PC-3 (cell line): ENCODE measurements around the gene MID1. TPM values are rescaled to one million over a fixed set of nuclear protein-coding genes. Genes with fewer than 3 reads are reported as not detected.

ENCODE experiments used
- ATAC-seq: fragments of 200-7000 bp; cut with Tn5 transposase; 2 replicates; pipeline ENCODE4 v1.9.1; 2020; ENCODE audit warnings: mild to moderate bottlenecking, moderate library complexity
- BruUV-seq: library from RNA; stranded (reverse); fragments of 400-500 nt; replicated peaks from 2 replicates; lab custom pipeline; 2021; lab: Mats Ljungman, UMichigan
- CTCF ChIA-PET: fragments of 300-600 bp; sonication (Branson Sonifier 250); formaldehyde crosslinking; loops from one replicate; lab custom pipeline; 2022; ENCODE audit warnings: antibody characterized with exemption; lab: Charles Lee
- POLR2A ChIA-PET: fragments of 300-600 bp; sonication (Branson Sonifier 250); formaldehyde crosslinking; loops from one replicate; lab custom pipeline; 2022; ENCODE audit warnings: antibody characterized with exemption; ENCODE audit not compliant: unreplicated experiment; lab: Charles Lee
- DNase-seq: peaks from one replicate; pipeline ENCODE4 v3.0.0-alpha.2; 2015
- H2AFZ ChIP-seq: fragments of 300-600 bp; sonication (generic); 2 replicates; pipeline ENCODE4 v1.6.0; 2016; ENCODE audit warnings: antibody characterized with exemption, low read length
- H3F3A ChIP-seq: fragments of 300-600 bp; sonication (generic); one replicate; pipeline ENCODE4 v1.6.0; 2017; ENCODE audit warnings: antibody characterized with exemption, low read length, control low read depth, mild to moderate bottlenecking; ENCODE audit not compliant: unreplicated experiment
- H3K27ac ChIP-seq: fragments of 300-600 bp; sonication (generic); 2 replicates; pipeline ENCODE4 v1.5.1; 2016; ENCODE audit warnings: mild to moderate bottlenecking, low read length
- H3K27me3 ChIP-seq: fragments of 300-600 bp; sonication (generic); 2 replicates; pipeline ENCODE4 v1.6.1; 2016; ENCODE audit warnings: low read length, mixed read lengths
- H3K36me3 ChIP-seq: fragments of 300-600 bp; sonication (generic); 2 replicates; pipeline ENCODE4 v1.6.1; 2016; ENCODE audit warnings: low read depth, mixed run types, low read length, mixed read lengths
- H3K4me1 ChIP-seq: fragments of 300-600 bp; sonication (generic); 2 replicates; pipeline ENCODE4 v1.5.1; 2016; ENCODE audit warnings: low read length; ENCODE audit not compliant: insufficient read depth
- H3K4me2 ChIP-seq: fragments of 300-600 bp; sonication (generic); 2 replicates; pipeline ENCODE4 v1.6.0; 2016; ENCODE audit warnings: low read length
- H3K4me3 ChIP-seq: fragments of 300-600 bp; sonication (generic); 2 replicates; pipeline ENCODE4 v1.5.1; 2016; ENCODE audit warnings: mild to moderate bottlenecking, low read length, mixed read lengths
- H3K79me2 ChIP-seq: fragments of 300-600 bp; sonication (generic); 2 replicates; pipeline ENCODE4 v1.6.1; 2017; ENCODE audit warnings: low read length, mixed read lengths
- H3K9ac ChIP-seq: fragments of 300-600 bp; sonication (generic); 2 replicates; pipeline ENCODE4 v1.6.0; 2016; ENCODE audit warnings: mild to moderate bottlenecking, low read length
- H3K9me2 ChIP-seq: fragments of 300-600 bp; sonication (generic); replicated peaks from 2 replicates; pipeline ENCODE4 v1.6.1; 2016; ENCODE audit warnings: mixed run types, low read length, mixed read lengths
- H3K9me3 ChIP-seq: fragments of 300-600 bp; sonication (generic); 2 replicates; pipeline ENCODE4 v1.6.1; 2016; ENCODE audit warnings: low read length, mixed read lengths
- H4K20me1 ChIP-seq: fragments of 300-600 bp; sonication (generic); 2 replicates; pipeline ENCODE4 v1.6.1; 2016; ENCODE audit warnings: low read length, mixed read lengths
- EZH2 ChIP-seq: fragments of 300-600 bp; sonication (generic); IDR thresholded peaks from one replicate; pipeline ENCODE4 v1.6.1; 2017; ENCODE audit warnings: antibody characterized with exemption, mild to moderate bottlenecking, low read length; ENCODE audit not compliant: unreplicated experiment
- EZH2phosphoT487 ChIP-seq: fragments of 300-600 bp; sonication (generic); IDR thresholded peaks from 2 replicates; pipeline ENCODE4 v1.6.1; 2018; ENCODE audit warnings: mild to moderate bottlenecking, antibody characterized with exemption, low read length, borderline replicate concordance
- intact Hi-C: fragments of 100-400 bp; cut with micrococcal nuclease; formaldehyde crosslinking; loops from 2 replicates; pipeline ENCODE4 v1.9.0; 2023
- total RNA-seq: library from RNA; depleted of rRNA; stranded (reverse); fragments of >200 nt; gene quantifications from 2 replicates; pipeline ENCODE4 v1.2.3, GENCODE V29; 2014
- TF ChIP-seq, protein P1 (sequence below): fragments of 300-600 bp; sonication (generic); conservative IDR thresholded peaks from 2 replicates; pipeline ENCODE4 v1.5.1; 2017; ENCODE audit warnings: antibody characterized with exemption, low read depth, mild to moderate bottlenecking, low read length

Gene MID1
- total RNA-seq, 1 experiment from 2014 or later, result 21.9 TPM

GRCh38 chrX:10414862-10415261, 205.5 kb downstream of the MID1 start:
- Histone ChIP-seq H3K4me2 (peak overlapping the region; percentile 34), H3K36me3 (no peaks in the 10 kb centered on the region)

GRCh38 chrX:10414156-10414824, 206.1 kb downstream of the MID1 start:
- Histone ChIP-seq H3F3A (no peaks in the 10 kb centered on the region), H3K4me3 (no peak overlapping the region), H2AFZ (no peak overlapping the region), H3K4me1 (peaks cover 21% of the 10 kb centered on the region), H3K9me2 (no peaks in the 10 kb centered on the region), H3K4me2 (peak overlapping the region; percentile 34; the same call in 1 of the 2 replicates), H3K79me2 (no peaks in the 10 kb centered on the region), H4K20me1 (no peaks in the 10 kb centered on the region), H3K27me3 (no peaks in the 10 kb centered on the region), H3K9me3 (no peaks in the 10 kb centered on the region), H3K9ac (no peak overlapping the region), H3K27ac (no peak overlapping the region), H3K36me3 (no peaks in the 10 kb centered on the region)
- DNase-seq, result no peak
- CTCF ChIA-PET, result no interaction called here
- POLR2A ChIA-PET, result no interaction called here
- no TSS peak for BruUV-seq
- ATAC-seq, result no peak
- TF ChIP-seq EZH2, result no peak
- TF ChIP-seq, protein P1, sequence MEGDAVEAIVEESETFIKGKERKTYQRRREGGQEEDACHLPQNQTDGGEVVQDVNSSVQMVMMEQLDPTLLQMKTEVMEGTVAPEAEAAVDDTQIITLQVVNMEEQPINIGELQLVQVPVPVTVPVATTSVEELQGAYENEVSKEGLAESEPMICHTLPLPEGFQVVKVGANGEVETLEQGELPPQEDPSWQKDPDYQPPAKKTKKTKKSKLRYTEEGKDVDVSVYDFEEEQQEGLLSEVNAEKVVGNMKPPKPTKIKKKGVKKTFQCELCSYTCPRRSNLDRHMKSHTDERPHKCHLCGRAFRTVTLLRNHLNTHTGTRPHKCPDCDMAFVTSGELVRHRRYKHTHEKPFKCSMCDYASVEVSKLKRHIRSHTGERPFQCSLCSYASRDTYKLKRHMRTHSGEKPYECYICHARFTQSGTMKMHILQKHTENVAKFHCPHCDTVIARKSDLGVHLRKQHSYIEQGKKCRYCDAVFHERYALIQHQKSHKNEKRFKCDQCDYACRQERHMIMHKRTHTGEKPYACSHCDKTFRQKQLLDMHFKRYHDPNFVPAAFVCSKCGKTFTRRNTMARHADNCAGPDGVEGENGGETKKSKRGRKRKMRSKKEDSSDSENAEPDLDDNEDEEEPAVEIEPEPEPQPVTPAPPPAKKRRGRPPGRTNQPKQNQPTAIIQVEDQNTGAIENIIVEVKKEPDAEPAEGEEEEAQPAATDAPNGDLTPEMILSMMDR, result no peak
- TF ChIP-seq EZH2phosphoT487, result no peak
- intact Hi-C loops, result no loop called here

More at GRCh38 chrX:10414862-10415261, 205.5 kb downstream of the MID1 start:
- POLR2A ChIA-PET, result no interaction called here
- Histone ChIP-seq H4K20me1 (no peaks in the 10 kb centered on the region), H3K9me3 (no peaks in the 10 kb centered on the region), H3K4me3 (no peak overlapping the region), H3K9me2 (no peaks in the 10 kb centered on the region), H3K4me1 (peaks cover 21% of the 10 kb centered on the region), H3F3A (no peaks in the 10 kb centered on the region), H2AFZ (no peak overlapping the region), H3K27me3 (no peaks in the 10 kb centered on the region), H3K9ac (no peak overlapping the region), H3K79me2 (no peaks in the 10 kb centered on the region), H3K27ac (no peak overlapping the region)
- DNase-seq (peak; percentile 40), ATAC-seq (peak; percentile 22)
- no peak for TF ChIP-seq EZH2
- TF ChIP-seq EZH2phosphoT487, result no peak
- TF ChIP-seq, protein P1, result no peak
- no TSS peak for BruUV-seq
- CTCF ChIA-PET, result no interaction called here
- intact Hi-C loops, result no loop called here

DNA sequence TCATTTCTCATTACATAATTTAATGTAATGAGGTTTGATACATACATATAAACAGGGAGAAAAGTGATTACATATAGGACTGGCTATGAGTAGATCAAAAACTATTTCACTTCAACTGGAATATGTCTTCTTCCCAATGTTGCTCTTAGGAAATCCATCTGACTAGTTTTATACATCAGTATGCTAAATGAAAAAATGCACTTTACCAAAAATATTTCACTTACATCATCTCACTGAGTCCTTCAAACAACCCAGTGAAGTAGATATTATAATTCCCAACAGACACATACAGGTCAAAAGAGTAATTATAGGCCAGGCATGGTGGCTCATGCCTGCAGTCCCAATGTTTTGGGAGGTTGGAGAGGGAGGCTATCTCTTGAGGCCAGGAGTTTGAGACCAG, 215.9 kb downstream of the MID1 start:
- ATAC-seq, result no peak
- POLR2A ChIA-PET, result no interaction called here
- no TSS peak for BruUV-seq

More for the DNA sequence above, 215.9 kb downstream of the MID1 start:
- Histone ChIP-seq H3K36me3 (no peaks in the 10 kb centered on the region), H3K4me2 (no peak overlapping the region), H3K9me3 (no peaks in the 10 kb centered on the region), H4K20me1 (no peaks in the 10 kb centered on the region), H3K27me3 (no peaks in the 10 kb centered on the region), H3K27ac (no peak overlapping the region), H3K4me1 (no peaks in the 10 kb centered on the region), H3K79me2 (no peaks in the 10 kb centered on the region), H3F3A (no peaks in the 10 kb centered on the region), H2AFZ (no peak overlapping the region), H3K9me2 (no peaks in the 10 kb centered on the region), H3K9ac (no peak overlapping the region), H3K4me3 (no peak overlapping the region)
- no peak for TF ChIP-seq EZH2phosphoT487
- TF ChIP-seq, protein P1, result no peak
- no peak for TF ChIP-seq EZH2
- CTCF ChIA-PET, result no interaction called here
- intact Hi-C loops, result loop anchor here (10.0 kb wide), 1 partner anchor 150 kb away; no protein-coding TSS in a partner anchor
- no peak for DNase-seq
